ENCODE data around the gene NANS.
"Not testable (repeated sequence)": the region's sequence is repeated elsewhere in the genome, so short reads cannot be mapped to it uniquely, and the experiment has no call there.

NANS gene

DNA sequence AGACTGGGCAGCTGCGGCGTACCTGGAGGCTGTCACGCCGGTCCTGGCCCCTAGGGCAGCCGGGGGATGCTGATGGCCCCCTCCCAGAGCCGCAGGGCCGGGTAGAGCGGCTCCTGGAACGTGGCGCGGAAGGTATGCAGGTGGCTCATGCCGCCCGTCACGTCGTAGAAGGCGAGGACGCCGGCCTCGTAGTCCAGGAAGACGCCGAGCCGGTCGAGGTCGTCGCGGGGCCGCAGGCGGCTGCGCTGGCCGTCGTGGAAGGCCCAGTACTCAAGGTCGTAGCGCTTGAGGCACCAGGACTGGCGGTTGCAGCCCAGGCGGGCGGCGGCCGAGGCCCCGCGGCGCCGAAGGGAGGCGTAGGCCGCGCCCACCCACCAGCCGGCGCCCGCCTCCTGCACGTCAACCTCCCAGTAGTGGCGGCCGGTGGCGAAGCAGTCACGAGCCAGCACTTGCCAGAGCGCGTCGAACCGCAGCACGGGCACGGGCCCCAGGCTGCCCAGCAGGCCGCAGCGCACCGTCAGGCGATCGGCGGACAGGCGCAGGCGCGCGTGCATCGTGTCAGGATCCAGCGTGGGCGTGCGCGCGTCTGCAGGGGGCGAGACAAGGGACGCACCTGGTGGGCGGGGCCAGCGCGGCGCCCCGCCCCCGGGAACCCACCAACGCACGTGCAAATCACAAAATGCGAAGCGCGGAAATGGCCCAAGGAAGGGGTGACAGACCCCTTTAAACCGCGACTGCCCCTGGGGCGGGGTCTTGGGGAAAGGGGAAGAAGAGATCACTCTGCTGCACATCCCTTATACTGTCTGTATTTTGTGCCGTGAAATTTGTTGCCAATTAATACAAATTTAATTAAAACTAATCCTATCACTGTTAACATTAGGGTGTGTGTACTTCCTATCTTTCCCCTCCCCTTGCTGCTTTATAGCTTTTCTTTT lies 31.2 kb downstream of the NANS start:
- H3K4me3 ChIP-seq: peak overlapping the region; percentile 68
- DNase-seq (ENCODE audit: low spot score): no peak
- TF ChIP-seq, protein P1, sequence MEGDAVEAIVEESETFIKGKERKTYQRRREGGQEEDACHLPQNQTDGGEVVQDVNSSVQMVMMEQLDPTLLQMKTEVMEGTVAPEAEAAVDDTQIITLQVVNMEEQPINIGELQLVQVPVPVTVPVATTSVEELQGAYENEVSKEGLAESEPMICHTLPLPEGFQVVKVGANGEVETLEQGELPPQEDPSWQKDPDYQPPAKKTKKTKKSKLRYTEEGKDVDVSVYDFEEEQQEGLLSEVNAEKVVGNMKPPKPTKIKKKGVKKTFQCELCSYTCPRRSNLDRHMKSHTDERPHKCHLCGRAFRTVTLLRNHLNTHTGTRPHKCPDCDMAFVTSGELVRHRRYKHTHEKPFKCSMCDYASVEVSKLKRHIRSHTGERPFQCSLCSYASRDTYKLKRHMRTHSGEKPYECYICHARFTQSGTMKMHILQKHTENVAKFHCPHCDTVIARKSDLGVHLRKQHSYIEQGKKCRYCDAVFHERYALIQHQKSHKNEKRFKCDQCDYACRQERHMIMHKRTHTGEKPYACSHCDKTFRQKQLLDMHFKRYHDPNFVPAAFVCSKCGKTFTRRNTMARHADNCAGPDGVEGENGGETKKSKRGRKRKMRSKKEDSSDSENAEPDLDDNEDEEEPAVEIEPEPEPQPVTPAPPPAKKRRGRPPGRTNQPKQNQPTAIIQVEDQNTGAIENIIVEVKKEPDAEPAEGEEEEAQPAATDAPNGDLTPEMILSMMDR (IDR thresholded peaks at IDR 0.05): no peak
- H3K27ac ChIP-seq: no peak overlapping the region

DNA sequence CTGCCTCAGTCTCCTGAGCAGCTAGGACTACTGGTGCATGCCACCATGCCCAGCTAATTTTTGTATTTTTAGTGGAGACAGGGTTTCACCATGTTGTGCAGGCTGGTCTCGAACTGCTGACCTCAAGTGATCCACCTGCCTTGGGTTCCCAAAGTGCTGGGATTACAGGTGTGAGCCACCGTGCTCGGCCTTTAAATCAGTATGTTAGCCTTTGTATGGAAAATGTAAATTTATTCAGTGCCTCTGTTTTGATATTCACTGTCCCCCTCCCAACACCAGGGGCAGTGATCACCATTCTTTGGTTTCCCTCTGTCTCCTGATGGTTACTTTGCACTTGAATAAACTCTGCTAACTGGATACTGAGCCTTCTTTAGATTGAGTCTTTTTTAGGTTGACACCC lies 34.1 kb downstream of the NANS start:
- not testable (repeated sequence) for H3K27ac ChIP-seq; H3K4me3 ChIP-seq; DNase-seq (ENCODE audit: low spot score)

DNA sequence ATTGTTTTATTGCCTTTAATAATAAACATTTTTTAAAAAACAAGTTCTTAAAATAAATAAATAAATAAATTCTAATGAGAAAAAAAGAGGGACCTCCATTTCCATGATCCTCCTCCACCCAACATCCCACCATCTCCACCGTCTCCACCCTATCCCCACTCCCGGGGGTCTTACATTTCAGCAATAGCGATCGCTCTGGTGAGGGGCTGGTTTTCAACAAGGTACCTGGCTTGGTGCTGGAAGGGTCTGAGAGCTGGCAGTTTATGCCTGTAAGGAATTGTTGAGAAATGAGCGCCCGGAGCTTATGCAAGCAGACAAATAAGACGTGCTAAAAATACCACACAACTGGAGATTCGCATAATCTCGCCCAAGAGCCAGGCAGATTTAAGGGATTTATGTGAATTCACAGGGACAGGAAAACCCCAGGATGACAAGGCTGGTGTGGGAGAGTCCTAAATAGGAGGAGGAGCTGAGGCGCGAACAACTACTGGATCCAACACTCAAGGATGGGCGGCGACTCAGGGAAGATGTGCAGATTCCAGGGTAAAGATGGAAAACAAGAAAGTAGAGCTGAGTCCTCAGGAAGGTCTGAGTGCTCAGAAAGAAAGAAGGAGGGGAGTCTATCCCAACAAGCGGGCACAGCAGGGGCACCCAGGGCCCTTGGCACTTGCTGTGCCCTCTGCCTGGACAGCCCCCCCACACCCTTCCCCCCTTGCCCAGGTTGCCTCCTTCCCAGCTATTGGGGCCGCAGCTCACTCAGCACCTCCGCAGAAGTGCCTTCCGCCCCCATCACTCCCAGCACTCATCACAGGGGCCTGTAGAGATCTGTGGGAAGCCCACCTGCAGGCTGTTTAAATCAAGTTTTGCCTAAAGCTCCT lies 35.4 kb downstream of the NANS start:
- Histone ChIP-seq H3K4me3 (no peak overlapping the region), H3K27ac (no peak overlapping the region)
- no peak for DNase-seq (ENCODE audit: low spot score)
- TF ChIP-seq, protein P1 (IDR thresholded peaks at IDR 0.05): no peak

DNA sequence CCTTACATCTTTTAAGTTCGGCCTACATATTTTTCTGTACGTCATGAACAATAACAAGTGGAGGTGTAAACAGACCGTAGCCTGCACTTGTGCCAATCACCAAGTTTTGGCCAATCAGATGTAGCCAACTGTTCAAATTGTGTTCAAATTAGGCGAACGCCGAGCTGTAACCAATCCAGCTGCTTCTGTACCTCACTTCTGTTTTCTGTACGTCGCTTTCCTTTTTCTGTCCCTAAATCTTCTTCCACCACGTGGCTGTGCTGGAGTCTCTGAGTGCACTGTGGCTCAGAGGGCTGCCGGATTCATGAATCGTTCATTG lies 36.0 kb downstream of the NANS start:
- DNase-seq (ENCODE audit: low spot score): no peak
- TF ChIP-seq, protein P1 (IDR thresholded peaks at IDR 0.05): no peak
- Histone ChIP-seq H3K4me3 (no peak overlapping the region), H3K27ac (no peak overlapping the region)

DNA sequence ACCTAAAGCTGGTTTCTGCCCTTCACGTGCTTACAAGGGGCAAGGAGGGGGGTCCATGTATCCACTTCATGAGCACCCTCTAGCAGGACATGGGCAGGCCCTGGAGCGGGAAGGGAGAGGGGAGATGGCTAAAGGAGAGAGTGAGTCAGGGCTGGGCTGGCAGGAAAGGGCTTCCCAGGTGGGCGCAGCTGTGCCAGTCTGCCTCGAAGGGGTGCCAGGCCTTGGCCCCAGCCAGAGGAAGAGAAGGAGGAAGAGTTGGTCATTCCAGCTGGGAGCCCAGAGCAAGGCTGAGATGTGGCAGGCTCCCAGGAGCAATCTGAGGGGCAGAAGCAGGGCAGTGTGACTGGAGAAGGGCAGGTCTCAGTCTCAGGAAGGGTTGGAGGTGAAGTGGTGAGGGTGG lies 37.8 kb downstream of the NANS start:
- no peak for DNase-seq (ENCODE audit: low spot score)
- H3K4me3 ChIP-seq: no peak overlapping the region
- TF ChIP-seq, protein P1 (IDR thresholded peaks at IDR 0.05): no peak
- no peak overlapping the region for H3K27ac ChIP-seq

DNA sequence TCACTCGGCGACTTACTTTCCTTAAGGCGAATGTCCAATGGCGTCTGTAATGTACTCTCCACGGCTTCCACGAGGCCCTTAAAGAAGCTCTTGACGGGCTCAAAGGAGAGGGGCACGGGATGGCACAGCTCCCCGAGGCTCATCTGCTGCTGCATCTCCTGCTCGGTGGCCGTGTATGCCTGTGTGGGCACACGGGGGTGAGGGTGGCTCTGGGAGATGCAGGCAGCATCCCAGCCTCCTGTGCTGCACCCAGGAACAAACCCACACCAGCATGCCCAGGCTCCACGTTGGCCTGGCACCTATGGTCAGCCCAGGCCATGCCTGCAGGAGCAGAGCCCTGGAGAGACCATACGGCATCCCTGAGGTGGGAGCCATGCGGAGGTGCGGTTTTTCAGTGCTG lies 38.3 kb downstream of the NANS start:
- TF ChIP-seq, protein P1 (IDR thresholded peaks at IDR 0.05): no peak
- H3K4me3 ChIP-seq: no peak overlapping the region
- H3K27ac ChIP-seq: no peak overlapping the region
- no peak for DNase-seq (ENCODE audit: low spot score)

DNA sequence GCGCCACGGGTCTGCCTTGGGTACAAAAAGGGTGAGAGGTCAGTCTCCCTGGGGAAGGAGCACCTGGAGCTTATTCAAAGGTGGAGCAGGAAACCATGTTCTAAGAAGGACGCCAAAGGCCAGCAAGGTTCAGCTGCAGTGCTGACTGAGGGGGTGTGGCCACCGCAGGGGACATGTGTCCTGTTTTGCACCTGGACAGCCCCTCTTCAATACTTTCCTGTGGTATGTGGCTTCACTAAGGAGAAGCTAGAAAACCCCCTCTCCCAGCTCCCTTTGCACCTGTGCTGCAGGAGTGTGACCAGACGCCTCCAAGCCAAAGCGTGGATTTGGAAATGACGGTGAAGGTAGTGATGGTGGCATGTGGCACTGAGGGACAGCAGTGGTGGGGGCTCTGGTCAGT lies 38.9 kb downstream of the NANS start:
- DNase-seq (ENCODE audit: low spot score): no peak
- H3K27ac ChIP-seq: no peak overlapping the region
- no peak overlapping the region for H3K4me3 ChIP-seq
- TF ChIP-seq, protein P1 (IDR thresholded peaks at IDR 0.05): no peak
